GM20000 (cell line): Measurements from ENCODE around the gene PARD3.

ENCODE experiments used
- DNase-seq: peaks from one replicate; pipeline ENCODE4 v3.0.0; 2012; ENCODE audit warnings: low spot score
- CTCF ChIP-seq: IDR thresholded peaks from 2 replicates; pipeline ENCODE4 v1.5.1; 2012; ENCODE audit warnings: mild to moderate bottlenecking, control low read depth; ENCODE audit errors: extremely low read depth, missing control alignments

Gene PARD3

GRCh38 chr10:34627741-34628140 is 187.4 kb downstream of the PARD3 start:
- no peak for TF ChIP-seq CTCF
- DNase-seq, result no peak

DNA sequence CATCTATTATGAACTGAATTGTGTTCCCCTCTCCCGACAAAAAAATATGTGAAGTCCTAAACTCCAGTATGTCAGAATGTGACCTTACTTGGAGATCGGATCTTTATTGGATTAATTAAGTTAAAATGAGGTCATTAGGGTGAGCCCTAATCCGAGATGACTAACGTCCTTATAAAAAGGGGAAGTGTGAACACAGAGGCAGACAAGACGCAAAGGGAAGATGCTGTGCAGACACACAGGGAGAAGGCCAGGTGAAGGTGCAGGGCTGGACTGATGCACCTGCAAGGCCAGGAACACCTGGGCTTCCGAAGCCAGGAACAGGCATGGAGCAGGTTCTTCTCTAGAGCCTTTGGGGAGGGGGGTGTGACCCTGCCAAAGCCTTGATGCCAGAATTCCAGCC is 187.8 kb downstream of the PARD3 start:
- TF ChIP-seq CTCF, result no peak
- no peak for DNase-seq

- TF ChIP-seq CTCF, result no peak
These were observed 188.8 kb downstream of the PARD3 start for GRCh38 chr10:34626158-34626880.

GRCh38 chr10:34624323-34625153 is 190.6 kb downstream of the PARD3 start:
- no peak for DNase-seq
- no peak for TF ChIP-seq CTCF

More at GRCh38 chr10:34626158-34626880, 188.8 kb downstream of the PARD3 start:
- no peak for DNase-seq

DNA sequence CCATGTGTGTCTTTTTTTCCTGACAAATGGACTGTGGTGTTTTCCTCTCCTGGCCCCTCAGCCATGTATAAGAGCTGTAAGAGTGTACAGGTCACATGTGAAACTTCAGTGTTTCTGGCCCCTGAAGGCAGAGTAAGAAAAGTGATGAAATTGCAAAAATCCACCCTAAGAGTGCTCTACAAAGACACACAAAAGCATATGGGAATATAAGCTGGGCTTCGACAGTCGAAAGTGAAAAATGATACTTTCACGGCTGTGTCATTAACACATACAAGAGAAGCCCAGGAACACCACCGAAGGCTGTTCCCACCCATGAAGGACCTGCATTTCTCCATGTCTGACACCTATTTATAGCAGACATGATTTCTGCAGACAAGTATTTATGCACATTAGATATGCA is 192.2 kb downstream of the PARD3 start:
- no peak for TF ChIP-seq CTCF
- no peak for DNase-seq

GRCh38 chr10:34618611-34619010 is 196.5 kb downstream of the PARD3 start:
- DNase-seq, result no peak
- TF ChIP-seq CTCF, result no peak

GRCh38 chr10:34615770-34616169 is 199.3 kb downstream of the PARD3 start:
- TF ChIP-seq CTCF, result no peak
- DNase-seq, result no peak
